Astrocyte of the cerebellum (primary cell): ENCODE data around the gene GPR17.

Experiments used
- DNase-seq: peaks from one replicate; pipeline ENCODE4 v3.0.0-alpha.2; 2011; ENCODE audit warnings: low read depth
- H3K4me3 ChIP-seq: 2 replicates; pipeline ENCODE4 v1.5.1; 2011; ENCODE audit warnings: mild to moderate bottlenecking, low read depth, low read length, moderate library complexity
- in situ Hi-C: cut with HindIII; loops from 2 replicates; pipeline ENCODE4 v1.10.0; 2017; ENCODE audit warnings: low sequenced_read_pairs
- TF ChIP-seq, protein P1 (sequence below): IDR thresholded peaks from 2 replicates; pipeline ENCODE4 v1.5.1; 2012; ENCODE audit warnings: low read length, low read depth, moderate library complexity, mild to moderate bottlenecking; ENCODE audit errors: missing control alignments

GPR17 gene

DNA sequence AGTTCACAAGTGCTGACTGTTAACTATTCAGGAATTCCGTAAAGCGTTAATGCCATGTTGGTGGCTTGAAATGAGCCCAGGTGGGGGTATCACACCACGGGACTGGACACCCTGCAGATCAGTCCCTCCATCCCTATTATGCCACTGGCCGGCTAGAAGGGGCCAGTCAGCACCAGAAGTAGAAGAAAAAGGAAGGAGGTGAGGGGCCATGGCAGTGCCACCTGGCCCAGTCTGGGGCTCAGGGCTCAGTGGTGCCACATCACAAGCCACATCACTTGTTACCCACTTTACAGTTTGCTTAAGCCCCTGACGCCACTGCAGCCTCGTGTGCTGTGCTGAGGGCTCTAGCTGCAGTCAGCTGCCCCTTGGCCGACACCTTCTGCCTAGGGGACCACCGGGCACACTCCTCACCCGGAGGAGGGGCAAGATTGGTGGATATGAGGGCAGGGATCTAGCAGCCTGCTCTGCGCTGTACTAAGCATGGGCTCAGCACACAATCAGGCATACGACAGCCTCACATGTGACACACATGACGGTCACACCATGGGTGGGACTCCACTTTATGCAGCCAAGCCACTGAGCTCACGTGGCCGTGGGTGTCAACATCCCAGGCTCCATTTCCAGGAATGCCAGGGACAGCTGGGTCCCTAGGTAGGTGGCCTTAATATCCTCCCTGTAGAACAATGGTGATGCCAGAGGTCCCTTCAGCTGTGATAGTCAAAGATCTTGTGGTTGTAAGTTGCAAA lies 25.8 kb downstream of the GPR17 start:
- no peak overlapping the region for H3K4me3 ChIP-seq
- no peak for DNase-seq
- in situ Hi-C loops: no loop called here
- TF ChIP-seq, protein P1, sequence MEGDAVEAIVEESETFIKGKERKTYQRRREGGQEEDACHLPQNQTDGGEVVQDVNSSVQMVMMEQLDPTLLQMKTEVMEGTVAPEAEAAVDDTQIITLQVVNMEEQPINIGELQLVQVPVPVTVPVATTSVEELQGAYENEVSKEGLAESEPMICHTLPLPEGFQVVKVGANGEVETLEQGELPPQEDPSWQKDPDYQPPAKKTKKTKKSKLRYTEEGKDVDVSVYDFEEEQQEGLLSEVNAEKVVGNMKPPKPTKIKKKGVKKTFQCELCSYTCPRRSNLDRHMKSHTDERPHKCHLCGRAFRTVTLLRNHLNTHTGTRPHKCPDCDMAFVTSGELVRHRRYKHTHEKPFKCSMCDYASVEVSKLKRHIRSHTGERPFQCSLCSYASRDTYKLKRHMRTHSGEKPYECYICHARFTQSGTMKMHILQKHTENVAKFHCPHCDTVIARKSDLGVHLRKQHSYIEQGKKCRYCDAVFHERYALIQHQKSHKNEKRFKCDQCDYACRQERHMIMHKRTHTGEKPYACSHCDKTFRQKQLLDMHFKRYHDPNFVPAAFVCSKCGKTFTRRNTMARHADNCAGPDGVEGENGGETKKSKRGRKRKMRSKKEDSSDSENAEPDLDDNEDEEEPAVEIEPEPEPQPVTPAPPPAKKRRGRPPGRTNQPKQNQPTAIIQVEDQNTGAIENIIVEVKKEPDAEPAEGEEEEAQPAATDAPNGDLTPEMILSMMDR: no peak

DNA sequence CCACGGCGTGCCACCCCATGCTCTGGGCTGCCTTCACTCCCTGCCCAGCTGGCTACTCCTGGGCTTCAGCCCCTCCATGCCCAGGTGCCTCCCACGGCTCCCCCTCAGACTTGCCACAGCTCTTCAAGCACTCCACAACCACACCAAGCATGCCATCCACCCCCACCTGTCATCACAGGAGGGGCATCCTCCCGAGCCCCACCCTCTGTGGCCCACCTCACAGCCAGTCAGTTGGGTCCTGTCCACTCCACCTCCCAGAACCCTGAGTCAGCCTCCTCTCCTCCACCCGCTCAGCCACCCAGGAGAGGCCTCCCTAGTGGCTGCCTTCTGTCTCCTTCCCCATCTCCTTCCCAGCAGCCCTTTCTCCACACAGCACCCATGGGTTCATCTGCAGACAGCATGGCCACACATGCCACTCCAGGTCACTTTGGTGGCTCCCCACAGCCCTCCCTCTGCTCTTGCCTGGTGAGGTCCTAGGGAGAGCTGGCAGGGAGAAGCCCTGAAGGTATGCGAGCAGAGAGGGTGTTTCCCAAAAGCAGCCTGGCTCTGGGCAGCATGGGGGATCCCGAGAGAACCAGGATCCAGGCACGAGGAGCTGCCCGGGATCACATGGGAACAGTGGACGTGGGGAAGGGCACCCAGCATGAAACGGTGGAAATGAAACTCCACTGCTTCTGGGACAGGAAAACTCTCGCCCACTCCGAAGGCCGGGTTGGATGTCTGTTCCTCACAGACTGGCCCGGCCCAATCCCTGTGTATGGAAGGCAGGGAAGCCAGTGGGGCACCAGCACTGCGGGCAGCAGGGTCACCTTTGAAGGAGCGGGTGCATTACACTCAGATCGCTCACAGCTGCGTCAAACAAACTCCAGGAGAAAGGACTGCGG lies 26.6 kb downstream of the GPR17 start:
- DNase-seq: no peak
- TF ChIP-seq, protein P1: no peak
- H3K4me3 ChIP-seq: no peak overlapping the region
- in situ Hi-C loops: no loop called here

DNA sequence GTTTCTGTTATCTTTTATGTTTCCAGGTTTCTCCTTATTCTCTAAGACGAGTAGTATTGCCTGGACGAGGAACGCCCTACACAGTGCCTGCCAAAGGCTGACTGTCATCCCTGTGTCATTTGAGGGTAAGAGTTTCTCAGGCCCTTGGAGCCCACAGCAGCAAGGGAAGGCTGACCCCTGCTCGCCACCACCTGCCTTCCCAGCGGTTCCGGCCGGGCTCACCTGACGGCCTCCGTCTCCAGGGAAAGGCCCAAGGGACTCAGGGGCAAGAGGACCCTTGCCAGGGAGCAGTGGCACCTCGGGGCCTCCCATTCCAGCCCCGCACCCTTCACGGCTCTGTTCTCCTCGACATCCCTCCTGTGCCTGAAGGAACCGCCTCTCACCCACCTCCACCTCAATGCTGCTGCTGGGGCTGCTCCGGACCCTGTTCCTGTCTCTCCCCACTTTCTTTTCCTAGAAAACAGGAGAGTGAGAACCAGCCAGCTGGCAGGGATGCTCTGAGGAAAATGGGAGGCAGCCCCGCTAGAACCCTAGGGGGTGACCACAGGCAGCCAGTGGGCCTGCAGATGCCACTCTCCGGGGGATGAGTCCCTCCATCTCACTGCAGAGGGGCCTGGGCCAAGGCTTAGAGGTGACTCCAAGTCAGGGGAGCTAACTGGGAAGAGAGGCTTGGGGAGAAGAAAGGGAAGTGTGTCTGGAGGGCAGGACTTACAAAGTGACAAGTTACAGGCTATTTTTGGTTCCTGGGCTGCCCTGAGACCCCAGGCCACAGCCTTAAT lies 27.5 kb downstream of the GPR17 start:
- DNase-seq: no peak
- H3K4me3 ChIP-seq: no peak overlapping the region
- TF ChIP-seq, protein P1: no peak
- in situ Hi-C loops: no loop called here

DNA sequence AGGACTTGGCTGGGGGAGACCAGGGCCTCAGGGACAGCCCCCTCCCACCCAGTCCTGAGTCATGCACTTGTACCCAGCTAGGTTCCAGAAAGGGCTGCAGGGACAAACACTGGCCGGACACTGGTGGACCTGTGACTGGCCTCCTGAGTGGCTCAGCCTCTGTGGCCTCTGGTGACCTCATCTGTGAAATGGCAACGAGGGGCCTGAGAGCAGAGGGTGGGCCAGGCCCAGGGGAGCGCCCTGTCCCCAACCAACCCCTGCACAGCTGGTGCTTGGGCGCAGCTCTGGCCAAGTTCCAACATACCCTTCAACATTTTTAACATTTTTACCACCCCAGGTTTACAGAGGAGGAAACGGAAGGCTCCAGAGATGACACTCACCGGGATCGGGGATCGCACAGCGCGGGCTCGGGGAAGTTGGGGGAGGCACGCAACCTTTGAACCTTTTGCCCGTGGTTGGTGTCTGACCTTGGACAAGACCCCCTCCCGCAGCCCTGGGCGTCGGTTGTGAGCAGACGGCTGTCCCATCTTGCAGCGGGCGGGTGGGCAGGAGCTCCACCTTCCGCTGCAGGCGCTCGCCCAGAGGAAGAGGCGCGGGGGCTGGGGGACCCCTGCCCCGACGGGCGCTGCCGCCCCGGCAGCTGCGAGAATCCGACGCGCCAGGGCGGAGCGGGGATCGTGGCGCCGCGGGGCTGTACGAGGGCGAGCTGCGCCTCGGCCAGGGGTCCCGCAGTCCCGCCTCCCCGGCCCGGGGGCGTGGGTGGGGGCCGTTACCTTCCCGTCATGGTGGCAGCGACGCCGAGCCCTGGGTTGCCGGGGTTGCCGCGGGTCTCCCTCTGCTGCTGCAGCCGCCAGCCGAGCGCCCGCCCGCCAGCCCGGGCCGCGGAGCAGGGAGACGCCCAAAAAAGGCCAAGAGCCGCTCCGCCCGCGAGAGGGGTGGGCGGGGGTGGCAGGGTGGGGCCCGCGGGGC lies 28.6 kb downstream of the GPR17 start:
- in situ Hi-C loops: no loop called here
- DNase-seq: no peak
- peak overlapping the region; percentile 32 for H3K4me3 ChIP-seq
- TF ChIP-seq, protein P1: no peak

DNA sequence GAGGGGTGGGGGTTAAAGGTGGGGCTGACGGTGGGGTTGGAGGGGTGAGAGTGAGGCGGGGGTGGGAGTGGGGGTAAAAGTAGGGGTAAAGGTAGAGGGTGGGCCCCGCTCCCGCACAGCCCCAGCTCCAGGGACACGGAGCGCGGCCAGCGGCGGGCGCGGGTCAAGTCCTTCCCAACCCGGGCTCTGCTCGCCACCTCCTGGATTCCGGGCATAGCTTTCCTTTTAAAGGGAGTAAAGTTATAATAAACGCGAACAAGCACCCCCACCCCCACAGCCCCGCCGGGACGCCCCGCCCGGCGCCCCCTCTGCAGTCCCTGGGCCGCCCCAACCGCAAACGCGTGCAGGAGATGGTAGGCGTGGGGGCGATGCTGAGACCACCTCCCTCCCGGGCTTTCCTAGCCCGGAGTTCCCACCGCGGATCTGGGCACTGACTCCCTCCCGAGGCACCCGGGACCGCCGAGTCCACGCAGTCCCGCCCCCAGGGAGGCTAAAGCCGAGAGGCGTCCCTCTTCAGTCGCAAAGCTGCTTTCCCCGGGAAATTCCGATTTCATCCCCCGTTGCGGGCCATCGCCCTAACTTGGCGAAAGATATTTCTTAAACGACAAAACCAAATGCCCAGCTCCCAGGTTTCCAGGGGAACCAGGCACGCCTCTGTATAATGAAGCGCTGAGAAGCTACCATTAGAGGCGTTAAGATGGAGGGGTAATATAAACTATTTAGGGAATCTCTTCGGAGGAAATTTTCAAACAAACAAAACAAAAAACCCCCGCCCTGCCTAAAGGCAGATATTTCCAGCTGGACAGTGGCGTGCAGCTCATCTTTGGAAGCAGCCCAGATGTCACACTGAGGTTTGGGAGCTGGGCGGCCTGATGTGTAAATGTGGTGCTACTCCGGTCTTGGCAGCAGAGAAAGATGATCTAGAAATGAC lies 29.6 kb downstream of the GPR17 start, which contains the start of gene LIMS2:
Gene LIMS2, minus strand, starts transcription at position 200 of the 931 bp plus-strand sequence. CDS start 506 bp downstream, outside the sequence.
- TF ChIP-seq, protein P1: no peak
- DNase-seq: no peak
- peak within 1 kb of the TSS; percentile 42 for H3K4me3 ChIP-seq
- in situ Hi-C loops: no loop called here
